GM18499 (cell line): Measurements from ENCODE around the gene DHX16.

Experiments used
- ATAC-seq: cut with Tn5 transposase; IDR thresholded peaks from one replicate; pipeline ENCODE4 v1.9.1; 2021; ENCODE audit warnings: moderate number of reproducible peaks; ENCODE audit not compliant: insufficient read depth, unreplicated experiment

Gene DHX16

DNA sequence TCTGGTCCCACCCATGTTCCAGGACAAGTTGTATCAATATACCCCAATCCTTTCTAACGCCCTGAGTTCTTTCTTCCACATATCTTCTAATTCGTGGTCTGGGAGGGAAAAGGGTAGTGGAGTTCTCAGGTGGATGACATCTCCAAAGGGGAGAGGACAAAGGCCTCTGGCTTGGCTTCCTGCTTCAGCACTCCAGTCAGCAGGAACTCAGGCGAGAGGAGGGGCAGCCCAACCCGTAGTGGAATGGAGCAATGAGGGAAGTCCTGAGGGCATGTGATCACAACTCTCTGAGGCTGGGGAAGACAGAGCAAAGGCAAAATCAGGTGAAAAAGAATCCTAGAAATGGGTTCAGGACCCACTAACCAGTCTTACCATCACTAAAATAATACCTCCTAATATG lies 27.5 kb upstream of the DHX16 start:
- ATAC-seq, result no peak

DNA sequence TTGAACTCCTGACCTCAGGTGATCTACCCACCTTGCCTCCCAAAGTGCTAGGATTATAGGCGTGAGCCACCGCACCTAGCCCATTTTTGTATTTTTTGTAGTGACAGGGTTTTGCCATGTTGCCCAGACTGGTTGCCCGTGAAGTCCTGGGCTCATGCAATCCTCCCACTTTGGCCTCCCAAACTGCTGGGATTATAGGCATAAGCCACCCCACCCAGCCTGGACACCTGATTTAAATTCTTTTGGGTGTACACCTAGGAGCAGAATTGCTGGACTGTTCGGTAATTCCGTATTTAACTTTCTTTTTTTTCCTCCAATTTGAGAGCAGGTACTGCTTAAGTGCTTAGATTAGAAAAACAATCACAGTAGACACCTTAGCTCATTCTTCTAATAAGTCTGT lies 23.6 kb upstream of the DHX16 start:
- ATAC-seq, result no peak

DNA sequence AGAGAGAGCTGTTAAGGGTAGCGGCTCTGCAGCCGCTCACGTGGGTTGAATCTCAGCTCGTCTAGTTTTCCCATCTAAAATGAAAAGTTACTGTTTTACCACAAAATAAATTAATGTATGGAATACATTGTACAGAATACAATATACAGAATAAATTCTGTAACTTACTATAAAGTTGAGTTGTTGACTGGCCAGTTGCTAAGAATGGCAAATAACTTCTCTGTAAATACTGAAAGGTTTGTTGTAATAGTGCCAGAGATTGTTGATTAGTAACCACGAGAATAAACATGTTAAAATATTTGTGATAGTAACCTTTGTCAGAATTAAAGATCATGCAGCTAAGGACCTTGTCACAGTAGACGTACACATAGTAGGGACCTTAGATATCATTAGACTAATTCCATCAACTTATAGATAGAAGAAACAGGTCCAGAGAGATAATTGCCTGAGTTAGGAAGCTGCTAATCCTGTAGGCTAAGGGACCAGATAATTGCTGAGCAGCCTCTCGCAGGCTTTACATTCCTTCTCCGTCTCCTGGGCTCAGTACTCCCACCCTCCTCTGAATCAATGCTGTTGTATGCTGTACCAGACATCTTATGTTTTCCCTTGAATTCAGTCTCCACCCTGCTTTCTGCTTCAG lies 18.5 kb upstream of the DHX16 start:
- no peak for ATAC-seq

DNA sequence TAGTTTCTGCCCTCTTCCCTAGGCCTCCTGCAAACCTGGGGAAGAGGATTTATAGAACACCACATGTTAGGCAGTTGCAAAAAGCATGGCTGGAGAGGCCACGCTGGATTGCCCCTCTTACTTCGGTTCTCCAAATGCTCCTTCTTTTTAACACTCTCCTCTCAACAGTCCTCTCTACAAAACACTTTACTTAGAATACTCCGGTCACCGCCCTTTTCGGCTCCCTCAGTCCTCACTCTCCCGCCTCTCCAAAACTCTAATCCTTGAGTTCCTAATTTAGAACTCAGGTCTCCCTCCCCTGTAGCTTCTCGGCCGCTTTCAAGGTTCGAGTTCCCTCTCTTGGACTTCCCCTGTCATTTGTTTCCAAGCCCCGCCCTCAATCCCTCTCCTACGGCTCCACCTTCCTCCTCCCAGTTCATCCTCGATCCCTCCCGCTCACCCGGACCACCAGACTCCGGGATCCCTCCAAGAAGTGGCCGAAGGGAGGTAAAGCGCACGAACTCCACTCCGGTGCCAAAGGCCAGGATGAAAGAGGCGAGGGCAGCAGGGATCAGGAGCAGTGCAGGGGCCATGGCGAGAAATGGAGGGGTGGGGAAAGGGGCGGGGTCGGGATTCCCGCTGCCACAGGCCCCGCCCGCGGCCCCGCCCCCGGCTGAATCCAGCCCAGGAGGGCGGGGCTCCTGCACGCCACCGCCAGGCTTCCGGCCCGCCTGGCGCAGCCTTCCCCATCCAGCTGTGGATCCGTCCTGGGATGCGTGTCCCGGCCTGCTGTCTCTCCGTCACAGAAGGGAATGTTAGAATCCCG lies 17.8 kb upstream of the DHX16 start, which contains the start of gene NRM:
Gene NRM (minus strand): TSS at position 582 of the 805 bp plus-strand sequence. CDS start 10 bp downstream, at position 572.
- ATAC-seq, result no peak

DNA sequence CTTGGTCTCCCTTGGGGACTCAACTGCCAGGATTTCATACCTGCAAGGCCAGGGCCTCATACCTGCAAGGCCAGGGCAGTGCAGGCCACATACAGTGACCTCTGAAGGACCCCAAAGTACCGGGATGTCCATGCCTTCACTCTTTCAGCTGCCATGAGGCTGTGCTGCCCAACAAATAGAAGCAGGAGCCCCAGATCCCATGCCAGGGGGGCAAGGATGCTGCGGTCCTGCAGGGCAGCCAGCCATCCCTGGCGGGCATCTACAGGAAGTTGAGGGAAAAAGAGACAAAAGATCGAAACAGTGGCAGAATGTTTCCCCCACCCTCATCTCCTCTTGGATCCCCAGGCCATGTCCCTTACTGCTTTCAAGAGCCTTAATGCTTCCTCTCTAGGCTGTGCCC lies 17.2 kb upstream of the DHX16 start:
- no peak for ATAC-seq

DNA sequence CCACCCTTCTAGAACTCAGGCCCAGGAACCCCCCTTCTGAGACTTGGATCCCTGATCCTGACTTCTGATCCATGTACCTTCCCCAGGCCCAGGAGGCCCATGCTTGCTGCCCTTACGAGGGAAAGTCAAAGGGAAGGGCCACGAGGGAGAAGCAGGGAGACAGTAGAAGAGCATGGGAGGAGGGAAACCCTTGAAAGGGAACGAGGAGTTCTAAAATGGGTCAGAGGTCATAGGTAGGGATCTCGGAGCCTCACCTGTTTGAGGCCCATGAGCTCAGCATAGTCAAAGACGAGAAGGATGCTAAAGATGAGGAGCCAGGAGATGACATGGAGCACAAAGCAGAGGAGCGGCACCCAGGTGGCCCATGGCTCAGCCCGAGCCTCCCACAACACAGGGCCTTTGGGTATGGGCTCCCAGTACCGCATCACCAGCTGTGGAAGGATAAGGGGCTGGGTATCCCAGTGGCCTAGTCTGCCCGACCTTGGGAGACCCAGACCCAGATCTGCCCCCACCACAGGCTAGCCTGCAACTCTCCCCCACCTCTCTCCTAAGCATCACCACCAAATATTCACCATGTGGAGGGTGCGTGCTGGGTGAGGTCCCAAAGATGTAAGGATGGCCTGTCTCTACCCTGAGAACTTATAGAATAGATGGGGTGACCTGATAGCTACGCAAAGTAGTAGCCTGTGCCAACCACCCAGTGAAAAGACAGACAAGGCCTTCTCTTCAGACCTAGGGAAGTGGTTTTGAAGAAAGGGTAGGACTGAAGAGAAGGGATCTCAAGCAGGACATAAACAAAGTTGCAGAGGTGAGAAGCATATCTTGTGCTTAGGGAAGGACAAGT lies 16.4 kb upstream of the DHX16 start:
- ATAC-seq, result no peak

DNA sequence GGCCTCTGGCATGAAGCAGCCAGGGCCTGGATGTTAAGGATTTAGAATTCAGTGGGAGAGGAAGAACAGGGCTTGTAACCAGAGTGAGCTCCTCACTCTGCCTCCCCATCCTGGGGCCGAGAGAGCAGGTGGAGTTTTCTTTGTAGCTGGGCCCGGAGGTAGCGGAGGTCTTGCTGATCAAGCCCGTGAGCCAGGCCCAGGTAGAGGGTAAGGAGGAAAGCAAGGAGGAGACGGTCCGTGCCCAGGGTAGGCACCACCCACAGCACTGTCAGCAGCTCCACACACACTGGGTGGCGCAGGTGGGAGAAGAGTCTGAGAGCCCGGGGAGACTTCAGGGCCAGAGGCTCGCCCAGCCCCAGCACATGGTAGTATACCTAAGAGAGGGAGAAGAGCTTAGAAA lies 15.8 kb upstream of the DHX16 start:
- ATAC-seq, result no peak

DNA sequence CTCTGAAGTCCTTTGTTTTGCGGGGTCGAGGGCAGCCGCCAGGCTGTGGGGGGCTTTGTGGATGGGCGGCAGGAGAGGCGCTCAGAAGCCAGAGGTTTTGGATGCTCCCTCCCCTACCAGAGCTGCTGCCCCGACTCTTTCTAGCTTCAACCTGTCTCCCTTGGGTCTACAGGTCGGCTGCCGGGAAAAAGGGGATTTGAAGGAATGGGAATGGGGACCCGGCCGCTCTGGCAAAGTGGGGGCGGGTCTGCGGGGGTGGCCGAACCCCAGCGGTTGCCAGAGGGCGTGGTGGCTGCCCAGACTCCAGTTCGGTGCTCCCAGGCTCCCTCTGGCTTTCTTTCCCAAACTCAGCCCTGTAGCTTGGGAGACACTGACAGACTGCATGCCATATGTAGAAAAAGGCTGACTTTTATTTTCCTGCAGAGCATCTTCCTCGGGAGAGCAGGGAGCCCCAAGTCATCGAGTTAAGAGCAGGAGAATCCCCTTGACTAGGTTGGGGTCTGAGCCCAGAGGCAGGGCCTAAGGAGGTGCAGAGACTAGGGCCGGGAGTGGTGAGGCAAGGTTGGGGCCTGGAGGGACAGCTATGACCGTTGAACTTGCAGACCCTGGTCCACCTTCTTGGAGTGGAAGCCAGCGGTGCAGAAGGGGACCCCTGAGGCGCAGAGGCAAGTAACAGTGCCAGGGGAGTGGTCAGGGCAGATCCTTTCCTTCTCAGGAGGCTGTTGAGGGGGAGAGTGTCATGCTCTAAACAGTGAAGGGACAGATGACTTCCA lies 15.0 kb upstream of the DHX16 start:
- ATAC-seq, result no peak

DNA sequence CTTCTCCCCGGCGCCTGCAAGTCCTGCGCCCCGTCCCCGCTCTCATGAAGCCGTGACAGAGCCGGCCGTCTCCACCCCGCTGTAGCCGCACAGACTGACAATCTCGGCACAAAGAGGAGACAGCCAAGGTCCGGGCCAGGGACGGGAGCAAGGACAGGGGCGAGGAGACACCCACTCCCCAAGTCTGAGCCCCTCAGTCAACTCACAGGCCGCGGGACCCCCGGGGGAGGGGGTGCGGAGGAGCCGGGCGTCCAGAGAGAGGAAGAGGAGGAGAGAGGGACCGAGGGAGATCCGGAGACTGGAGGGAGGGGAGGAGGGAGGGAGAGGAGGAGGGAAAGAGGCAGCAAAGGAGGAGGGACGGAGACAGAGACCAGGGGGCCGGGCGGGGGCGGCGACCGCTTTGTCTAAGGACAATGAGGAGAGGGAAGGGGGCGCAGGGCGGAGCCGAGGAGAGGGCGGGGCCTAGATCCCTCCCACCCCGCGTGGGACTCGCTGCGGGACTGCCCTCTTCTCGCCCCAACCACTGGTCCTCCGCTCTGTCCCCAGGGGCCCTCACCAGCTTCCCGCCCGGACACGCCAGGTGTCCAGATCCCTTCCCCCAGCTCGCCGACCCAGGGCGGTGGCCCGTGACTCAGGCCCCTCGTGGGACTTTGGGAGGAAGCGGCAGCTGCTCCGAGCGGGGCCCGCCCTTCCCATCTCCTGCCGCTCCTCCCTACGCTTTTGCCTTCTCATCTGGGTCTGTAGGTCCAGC lies 14.3 kb upstream of the DHX16 start:
- no peak for ATAC-seq

DNA sequence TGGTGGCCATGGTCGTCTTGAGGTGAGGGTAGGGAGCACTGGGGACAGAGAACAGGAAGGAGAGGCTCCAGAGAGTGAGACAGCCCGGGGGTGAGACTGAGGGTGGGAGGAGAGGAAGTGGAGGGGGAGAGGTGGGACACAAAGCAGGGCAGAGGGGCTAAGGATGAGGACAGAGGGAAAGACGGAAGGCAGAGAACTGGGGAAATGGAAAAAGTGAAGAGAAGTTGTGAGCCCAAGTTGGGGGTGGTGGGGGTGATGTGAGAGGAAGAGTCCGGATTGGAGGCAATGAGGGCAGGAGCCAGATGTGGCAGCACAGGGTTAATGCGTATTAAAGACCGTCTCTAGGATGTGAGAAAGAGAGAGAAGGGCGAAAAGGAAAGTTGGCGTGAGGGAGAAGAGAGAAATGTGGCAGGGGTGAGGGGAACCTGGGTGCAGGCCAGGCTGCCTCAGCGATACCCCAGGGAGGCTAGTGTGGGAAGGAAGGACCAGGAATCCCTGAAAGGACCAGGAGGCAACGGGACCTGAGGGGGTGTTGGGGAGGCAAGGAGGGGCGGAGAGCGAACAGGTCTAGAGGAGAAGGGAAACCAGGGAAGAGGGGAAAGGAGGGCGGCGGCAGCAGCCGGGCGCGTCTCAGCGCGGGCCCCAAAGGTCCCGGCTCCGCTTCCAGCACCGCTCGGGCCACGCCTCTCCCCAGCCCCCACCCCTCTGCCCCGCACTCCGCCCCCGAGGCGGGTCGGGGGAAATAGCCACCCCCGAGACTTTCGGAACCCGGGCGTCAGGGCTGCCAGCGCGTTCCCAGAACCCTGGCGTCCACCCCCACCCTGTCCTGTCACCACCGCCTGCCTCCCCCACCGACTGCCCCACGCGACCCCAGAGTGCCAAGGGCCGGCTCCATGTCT lies 13.5 kb upstream of the DHX16 start, which contains the start of gene PPP1R18:
Gene PPP1R18 (minus strand): TSS at position 637 of the 899 bp plus-strand sequence. CDS start 627 bp downstream, at position 10.
- ATAC-seq, result no peak

DNA sequence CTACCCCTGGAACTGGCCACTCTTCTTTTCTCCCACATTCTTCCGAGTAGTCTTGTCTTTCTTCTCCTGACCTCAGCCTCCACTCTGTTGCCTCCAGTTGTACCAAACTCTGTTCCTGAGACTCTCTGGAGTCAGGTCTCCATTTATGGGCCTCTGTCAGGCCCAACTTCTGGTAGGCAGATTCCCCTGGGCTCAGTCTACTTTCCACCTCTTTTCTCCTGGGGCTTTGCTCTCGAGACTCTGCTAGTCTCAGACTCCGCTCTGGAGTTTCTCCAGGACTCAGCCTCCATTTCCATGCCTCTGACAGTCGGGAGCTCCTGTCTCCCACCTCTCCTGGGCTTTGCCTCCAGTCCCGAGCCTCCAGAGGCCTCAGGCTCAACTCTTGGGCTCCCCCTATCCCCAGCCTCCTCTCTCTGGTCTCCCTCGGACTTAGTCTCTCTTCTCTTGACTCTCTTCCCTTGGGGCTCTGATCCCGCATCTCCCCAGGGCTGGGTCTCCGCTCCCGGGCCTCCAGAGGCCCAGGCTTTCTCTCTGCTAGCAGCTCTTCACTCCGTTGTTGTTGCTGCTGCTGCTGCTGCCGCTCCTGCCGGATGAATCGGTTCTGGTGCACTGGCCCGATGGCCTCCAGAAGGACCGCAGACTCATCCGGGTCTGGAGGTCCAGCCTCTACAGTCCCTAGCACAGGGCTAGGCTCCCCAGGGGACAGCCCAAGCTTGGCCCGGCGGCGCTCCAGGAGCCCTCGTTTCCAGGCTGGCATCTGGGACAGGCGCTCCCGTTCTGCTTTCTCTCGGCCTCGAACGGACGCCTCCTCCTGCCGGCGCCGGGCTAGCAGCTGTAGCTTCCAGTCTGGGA lies 12.6 kb upstream of the DHX16 start:
- ATAC-seq, result no peak

DNA sequence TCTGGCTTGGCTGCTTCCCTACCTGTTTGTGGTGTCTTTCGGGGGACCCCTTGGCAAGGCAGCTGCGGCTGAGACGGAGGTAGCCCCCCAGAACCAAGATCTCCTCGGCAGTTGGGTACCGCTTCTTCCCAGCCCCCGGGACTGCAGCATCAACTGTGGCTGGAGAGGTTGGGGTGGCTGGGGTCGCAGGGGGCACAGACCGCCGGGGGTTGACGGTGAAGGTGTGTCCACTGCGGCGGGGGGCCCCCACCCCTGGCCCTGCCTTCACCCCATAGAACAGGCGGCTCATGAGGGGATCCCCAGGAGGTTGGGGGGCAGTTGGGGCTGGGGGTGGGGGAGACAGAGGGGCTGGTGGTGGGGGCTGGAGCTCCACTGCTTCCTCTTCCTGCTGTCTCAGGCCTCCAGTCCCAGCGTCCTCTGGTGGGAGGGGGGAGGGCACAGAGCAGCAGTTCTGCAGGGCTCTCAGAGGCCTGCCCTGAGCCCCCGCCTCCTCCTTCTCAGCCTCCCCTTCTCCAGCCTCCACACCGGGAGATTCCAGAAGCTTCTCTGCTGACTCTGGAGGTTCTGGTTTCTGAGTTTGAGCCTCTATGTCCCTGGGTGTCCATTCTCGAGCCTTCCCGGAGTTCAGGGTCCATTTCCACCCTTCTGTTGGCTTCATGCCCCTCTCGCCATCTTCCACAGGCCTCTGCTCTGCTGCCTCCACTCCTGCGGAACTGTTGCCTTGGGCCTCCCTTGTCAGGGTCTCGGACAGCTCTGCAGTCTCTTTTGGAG lies 11.8 kb upstream of the DHX16 start:
- no peak for ATAC-seq

DNA sequence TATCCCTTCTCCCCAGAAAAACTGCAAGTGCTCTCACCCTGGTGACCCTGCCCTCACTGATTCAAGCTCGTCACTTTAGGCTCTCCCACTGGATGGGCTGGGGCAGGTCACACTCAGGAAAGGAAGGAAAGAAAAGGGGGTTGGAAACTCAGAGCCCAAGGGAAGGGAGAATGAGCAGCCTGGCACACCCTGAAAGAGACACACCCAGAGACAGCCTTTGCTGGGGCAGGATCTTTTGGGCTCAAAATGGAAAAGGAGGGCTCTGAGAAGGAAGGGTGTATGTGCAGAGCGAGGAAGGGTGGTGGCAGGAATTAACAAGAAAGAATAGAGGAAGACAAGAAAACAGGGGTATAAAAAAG lies 11.2 kb upstream of the DHX16 start:
- ATAC-seq, result no peak

DNA sequence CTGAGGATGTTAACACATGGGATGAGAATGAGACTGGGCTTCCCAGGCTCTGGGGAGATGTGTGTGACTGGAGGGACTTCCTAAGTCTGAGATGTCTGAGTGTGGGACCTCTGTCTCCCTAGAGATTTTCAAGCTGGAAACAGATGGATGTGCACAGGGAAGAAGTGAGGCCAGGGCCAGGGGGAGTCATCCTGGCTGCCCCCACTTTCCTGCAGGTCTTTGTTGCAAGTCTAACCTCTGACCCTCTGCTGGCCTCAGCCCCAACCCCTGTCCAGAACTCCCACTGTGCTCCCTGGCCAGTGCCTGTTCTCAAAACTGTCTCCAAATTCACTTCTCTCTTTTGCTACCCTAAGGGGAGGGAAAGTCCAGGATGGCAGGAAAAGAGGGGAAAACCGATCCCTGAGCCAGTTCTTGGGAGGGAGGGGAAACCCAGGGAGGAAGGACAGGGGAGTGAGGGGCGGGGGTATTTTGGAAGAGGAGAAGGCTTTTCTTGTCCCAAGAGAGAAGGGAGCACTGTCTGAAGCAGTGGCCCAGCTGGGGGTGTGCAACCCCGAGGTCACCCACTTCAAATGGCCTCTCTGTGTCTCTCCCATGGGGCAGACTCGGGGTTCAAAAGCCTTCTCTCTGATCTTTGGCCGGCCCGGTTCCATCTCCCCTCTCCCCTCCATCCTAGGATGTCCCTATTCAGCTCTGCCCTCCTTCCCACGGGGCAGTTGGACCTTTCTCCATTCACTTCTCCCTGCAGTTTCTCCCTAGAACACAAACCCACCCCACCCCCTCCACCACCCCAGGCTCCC lies 10.6 kb upstream of the DHX16 start:
- no peak for ATAC-seq

DNA sequence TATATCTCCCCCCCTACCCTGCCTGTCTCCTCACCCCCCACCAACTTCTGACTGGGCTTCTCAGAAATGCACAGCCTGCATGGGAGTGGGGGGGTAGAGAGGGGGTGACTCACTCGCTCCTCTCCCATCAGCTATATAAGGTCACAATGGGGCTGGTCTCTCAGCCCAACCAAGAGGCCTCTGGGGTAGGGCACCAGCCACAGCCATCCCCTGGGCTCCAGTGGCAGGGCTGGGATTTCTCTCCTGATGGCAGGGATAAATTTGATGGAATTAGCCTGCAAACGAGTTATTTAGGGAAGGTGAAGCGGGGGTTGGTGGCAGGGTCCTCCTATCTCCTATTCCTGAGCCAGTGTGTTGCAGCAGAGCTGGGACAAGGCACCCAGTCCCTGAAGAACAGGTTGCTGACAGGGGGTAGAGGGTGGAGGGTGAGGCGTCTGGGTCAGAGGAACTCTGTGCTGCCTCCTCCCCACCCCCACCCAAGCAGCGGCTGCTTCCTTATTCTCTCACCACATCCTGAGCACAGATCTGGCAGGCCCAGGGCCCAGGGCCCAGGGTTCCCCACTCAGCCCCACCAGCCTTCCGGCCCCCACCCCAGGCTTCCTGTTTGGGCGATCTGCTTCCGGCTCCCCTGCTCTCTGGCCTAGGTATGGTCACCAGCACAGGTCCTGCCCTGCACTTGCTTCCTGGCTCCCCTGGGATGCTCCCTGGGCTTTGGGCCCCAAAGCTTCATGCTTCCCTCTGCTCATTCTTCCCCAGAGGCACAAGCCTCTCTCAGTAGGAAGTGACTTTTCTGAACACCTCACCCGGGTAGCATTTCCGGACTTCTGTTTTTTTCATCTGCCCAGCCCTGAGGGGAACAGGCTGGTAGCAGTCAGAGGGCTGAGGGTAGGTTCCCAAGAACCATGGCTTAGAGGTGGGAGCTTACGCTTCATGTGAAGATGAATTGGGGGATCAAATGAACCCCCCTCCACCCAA lies 9.6 kb upstream of the DHX16 start:
- ATAC-seq, result no peak
